Measurements from ENCODE around the gene WBP1.

GRCh38 chr2:74438248-74438647 is 20.0 kb upstream of the WBP1 start:
- TF ChIP-seq, protein P1, sequence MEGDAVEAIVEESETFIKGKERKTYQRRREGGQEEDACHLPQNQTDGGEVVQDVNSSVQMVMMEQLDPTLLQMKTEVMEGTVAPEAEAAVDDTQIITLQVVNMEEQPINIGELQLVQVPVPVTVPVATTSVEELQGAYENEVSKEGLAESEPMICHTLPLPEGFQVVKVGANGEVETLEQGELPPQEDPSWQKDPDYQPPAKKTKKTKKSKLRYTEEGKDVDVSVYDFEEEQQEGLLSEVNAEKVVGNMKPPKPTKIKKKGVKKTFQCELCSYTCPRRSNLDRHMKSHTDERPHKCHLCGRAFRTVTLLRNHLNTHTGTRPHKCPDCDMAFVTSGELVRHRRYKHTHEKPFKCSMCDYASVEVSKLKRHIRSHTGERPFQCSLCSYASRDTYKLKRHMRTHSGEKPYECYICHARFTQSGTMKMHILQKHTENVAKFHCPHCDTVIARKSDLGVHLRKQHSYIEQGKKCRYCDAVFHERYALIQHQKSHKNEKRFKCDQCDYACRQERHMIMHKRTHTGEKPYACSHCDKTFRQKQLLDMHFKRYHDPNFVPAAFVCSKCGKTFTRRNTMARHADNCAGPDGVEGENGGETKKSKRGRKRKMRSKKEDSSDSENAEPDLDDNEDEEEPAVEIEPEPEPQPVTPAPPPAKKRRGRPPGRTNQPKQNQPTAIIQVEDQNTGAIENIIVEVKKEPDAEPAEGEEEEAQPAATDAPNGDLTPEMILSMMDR (IDR thresholded peaks at IDR 0.05), result no peak
- TF ChIP-seq POLR2AphosphoS5 (IDR thresholded peaks at IDR 0.05), result no peak

All from suprapubic skin (tissue), 3 donors.